Peyer's patch (tissue), 4 donors: ENCODE measurements around the gene PYROXD2.

Source experiments
- POLR2A ChIP-seq, 2 donors: fragments of 450-650 bp; IDR thresholded peaks; one replicate each; pipeline ENCODE4 v1.5.1; 2017; ENCODE audit warnings: antibody characterized with exemption in 2 of 2, mild to moderate bottlenecking in 2 of 2, moderate library complexity in 2 of 2
- TF ChIP-seq, protein P1 (sequence below), 6 experiments: fragments of 450-650 bp in 4 of 6; fragments of 200-600 bp in 2 of 6; sonication (generic) in 1 of 6; IDR thresholded peaks; one replicate each; pipeline ENCODE4 v1.5.1; 2017 to 2019; ENCODE audit warnings: antibody characterized with exemption in 6 of 6, mild to moderate bottlenecking in 3 of 6, moderate library complexity in 1 of 6

DNA sequence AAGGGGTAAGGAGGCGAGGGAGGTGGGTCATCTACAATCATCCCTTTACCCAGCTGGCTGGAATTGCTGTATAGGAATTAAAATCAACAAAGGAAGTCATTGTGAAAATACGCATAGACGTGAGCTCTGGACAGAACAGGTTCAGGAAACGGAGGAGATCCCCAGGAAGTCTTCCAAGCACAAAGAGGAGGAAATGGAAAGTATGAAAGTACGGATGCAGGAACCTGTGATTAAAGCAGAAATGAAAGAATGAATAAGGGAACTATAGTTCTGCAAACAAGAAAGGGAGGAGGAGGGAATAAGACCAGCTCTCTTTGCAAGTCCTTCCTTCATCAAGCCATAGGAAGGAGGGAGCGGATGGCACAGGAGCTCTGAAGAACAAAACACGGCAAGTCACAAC lies 61.8 kb downstream of the PYROXD2 start:
- TF ChIP-seq, protein P1, sequence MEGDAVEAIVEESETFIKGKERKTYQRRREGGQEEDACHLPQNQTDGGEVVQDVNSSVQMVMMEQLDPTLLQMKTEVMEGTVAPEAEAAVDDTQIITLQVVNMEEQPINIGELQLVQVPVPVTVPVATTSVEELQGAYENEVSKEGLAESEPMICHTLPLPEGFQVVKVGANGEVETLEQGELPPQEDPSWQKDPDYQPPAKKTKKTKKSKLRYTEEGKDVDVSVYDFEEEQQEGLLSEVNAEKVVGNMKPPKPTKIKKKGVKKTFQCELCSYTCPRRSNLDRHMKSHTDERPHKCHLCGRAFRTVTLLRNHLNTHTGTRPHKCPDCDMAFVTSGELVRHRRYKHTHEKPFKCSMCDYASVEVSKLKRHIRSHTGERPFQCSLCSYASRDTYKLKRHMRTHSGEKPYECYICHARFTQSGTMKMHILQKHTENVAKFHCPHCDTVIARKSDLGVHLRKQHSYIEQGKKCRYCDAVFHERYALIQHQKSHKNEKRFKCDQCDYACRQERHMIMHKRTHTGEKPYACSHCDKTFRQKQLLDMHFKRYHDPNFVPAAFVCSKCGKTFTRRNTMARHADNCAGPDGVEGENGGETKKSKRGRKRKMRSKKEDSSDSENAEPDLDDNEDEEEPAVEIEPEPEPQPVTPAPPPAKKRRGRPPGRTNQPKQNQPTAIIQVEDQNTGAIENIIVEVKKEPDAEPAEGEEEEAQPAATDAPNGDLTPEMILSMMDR (IDR thresholded peaks at IDR 0.05): no peak
- no peak for TF ChIP-seq POLR2A (IDR thresholded peaks at IDR 0.05)
